ENCODE measurements around the gene IMPA2.

DNA sequence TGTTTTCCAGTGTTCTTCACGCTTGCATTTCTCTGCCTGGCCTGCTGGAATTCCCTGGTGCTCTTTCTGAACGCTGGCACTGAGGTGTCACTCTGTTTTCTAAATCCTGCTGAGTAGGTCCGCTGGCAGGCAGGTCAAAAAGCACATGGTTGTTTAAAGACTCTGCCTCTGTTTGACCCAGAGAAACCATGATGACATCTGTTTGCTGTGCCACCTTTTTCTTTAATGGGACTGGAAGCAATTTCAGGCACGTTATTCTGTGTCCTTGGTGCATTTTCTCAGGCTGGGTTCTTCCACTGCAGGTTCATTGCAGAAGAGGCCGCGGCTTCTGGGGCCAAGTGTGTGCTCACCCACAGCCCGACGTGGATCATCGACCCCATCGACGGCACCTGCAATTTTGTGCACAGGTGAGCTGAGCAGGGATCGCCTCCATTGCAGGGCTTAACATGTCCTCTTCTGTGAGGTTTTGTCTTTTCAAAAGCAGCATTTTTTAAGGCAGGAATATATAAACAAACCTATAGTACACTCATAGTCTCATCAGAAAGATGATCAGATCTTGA is 28.4 kb downstream of the IMPA2 start:
- TF ChIP-seq MAFK (IDR thresholded peaks at IDR 0.05; ENCODE audit: low read depth, low read length) (no peak), POLR2A (IDR thresholded peaks at IDR 0.05; ENCODE audit: low read depth, low read length) (no peak), CTCF (conservative IDR thresholded peaks at IDR 0.05; ENCODE audit: low read depth, low read length) (no peak), RAD21 (IDR thresholded peaks at IDR 0.05; ENCODE audit: low read length) (no peak), CHD1 (IDR thresholded peaks at IDR 0.05; ENCODE audit: low read depth, low read length) (no peak), NFE2L2 (IDR thresholded peaks at IDR 0.05; ENCODE audit: low read depth, low read length) (no peak), BHLHE40 (IDR thresholded peaks at IDR 0.05; ENCODE audit: low read depth, low read length) (no peak), RFX5 (IDR thresholded peaks at IDR 0.05; ENCODE audit: low read depth, low read length) (no peak)
- TF ChIP-seq, protein P1, sequence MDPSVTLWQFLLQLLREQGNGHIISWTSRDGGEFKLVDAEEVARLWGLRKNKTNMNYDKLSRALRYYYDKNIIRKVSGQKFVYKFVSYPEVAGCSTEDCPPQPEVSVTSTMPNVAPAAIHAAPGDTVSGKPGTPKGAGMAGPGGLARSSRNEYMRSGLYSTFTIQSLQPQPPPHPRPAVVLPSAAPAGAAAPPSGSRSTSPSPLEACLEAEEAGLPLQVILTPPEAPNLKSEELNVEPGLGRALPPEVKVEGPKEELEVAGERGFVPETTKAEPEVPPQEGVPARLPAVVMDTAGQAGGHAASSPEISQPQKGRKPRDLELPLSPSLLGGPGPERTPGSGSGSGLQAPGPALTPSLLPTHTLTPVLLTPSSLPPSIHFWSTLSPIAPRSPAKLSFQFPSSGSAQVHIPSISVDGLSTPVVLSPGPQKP (IDR thresholded peaks at IDR 0.05; ENCODE audit: borderline replicate concordance, low read depth, low read length), result no peak
